IMR-90 (cell line): ENCODE data around the gene ZNHIT2. TPM values are rescaled to one million over a fixed set of nuclear protein-coding genes. Genes with fewer than 3 reads are reported as not detected.

Experiments
- microRNA-seq, 2 experiments: library from miRNA; stranded (forward) in 1 of 2; unstranded in 1 of 2; fragments of 10-50 nt in 1 of 2; fragments of <30 nt in 1 of 2; gene quantifications in 1 of 2; microRNA quantifications in 1 of 2; one replicate each; pipeline versions ENCODE3 to v1.1.0; 2013 to 2020; ENCODE audit not compliant: insufficient read depth in 1 of 2, insufficient read length in 1 of 2, unreplicated experiment in 1 of 2
- polyA plus RNA-seq, 3 experiments: library from polyadenylated mRNA; depleted of rRNA; stranded (reverse); fragments of >200 nt; gene quantifications; 2 replicates each; pipeline ENCODE4 v1.2.3, GENCODE V29; 2012; ENCODE audit warnings: low replicate concordance in 1 of 3
- small RNA-seq, 5 experiments: library from RNA; depleted of rRNA; stranded (forward); fragments of <200 nt; gene quantifications; one replicate each; pipeline ENCODE3, GENCODE V24; 2012
- total RNA-seq: library from RNA; depleted of rRNA; stranded (reverse); fragments of >200 nt; gene quantifications from 2 replicates; pipeline ENCODE4 v1.2.3, GENCODE V29; 2012; rRNA removed

Gene ZNHIT2
- total and polyA plus RNA-seq, 2 of the 4 experiments (the other 2 are of a cell fraction) = 3.9 to 5.9 TPM

Small RNA genes within 50 kb of the gene (microRNA-seq; reads per million reads assigned to microRNA genes)
- gene HIGD1AP10 (ENCODE audit: insufficient read depth, insufficient read length) (not detected), gene MIR6751 (ENCODE audit: unreplicated experiment) (not detected), gene PDCL2P2 (ENCODE audit: insufficient read depth, insufficient read length) (not detected), gene RNU2-23P (ENCODE audit: insufficient read depth, insufficient read length) (not detected)

Small RNA genes within 50 kb of the gene (small RNA-seq; reads per million reads assigned to genes)
- gene HIGD1AP10 (0 reads per million in 5 experiments), gene PDCL2P2 (0 reads per million in 5 experiments), gene RNU2-23P (0.73 to 102 (median 15.4) reads per million in 5 experiments)

Other genes starting within 250 kb of the ZNHIT2 start
- 107 and 125 TPM in 2 replicates for gene EHD1, start 239.1 kb downstream of the ZNHIT2 start, total RNA-seq
- gene EHD1, start 239.1 kb downstream of the ZNHIT2 start, polyA plus RNA-seq (2012; rRNA removed) = 209 and 216 TPM in 2 replicates
- gene ATG2A, start 200.5 kb downstream of the ZNHIT2 start, total RNA-seq = 3.2 and 3.6 TPM in 2 replicates
- gene ATG2A, start 200.5 kb downstream of the ZNHIT2 start, polyA plus RNA-seq (2012; rRNA removed) = 10.5 and 12.7 TPM in 2 replicates
- gene PPP2R5B, start 193.0 kb downstream of the ZNHIT2 start, total RNA-seq = 6.4 and 6.5 TPM in 2 replicates
- 23.5 and 23.6 TPM in 2 replicates for gene PPP2R5B, start 193.0 kb downstream of the ZNHIT2 start, polyA plus RNA-seq (2012; rRNA removed)
- gene GPHA2, start 181.8 kb downstream of the ZNHIT2 start, total RNA-seq = not detected in 2 replicates
- not detected in 2 replicates for gene GPHA2, start 181.8 kb downstream of the ZNHIT2 start, polyA plus RNA-seq (2012; rRNA removed)
- not detected in 2 replicates for gene MAJIN, start 145.6 kb downstream of the ZNHIT2 start, total RNA-seq
- gene MAJIN, start 145.6 kb downstream of the ZNHIT2 start, polyA plus RNA-seq (2012; rRNA removed) = not detected in 2 replicates
- gene BATF2, start 120.7 kb downstream of the ZNHIT2 start, total RNA-seq = 0.36 and 0.56 TPM in 2 replicates
- 1.2 and 1.6 TPM in 2 replicates for gene BATF2, start 120.7 kb downstream of the ZNHIT2 start, polyA plus RNA-seq (2012; rRNA removed)
- 46.4 and 48.9 TPM in 2 replicates for gene ARL2, start 103.5 kb downstream of the ZNHIT2 start, total RNA-seq
- gene ARL2, start 103.5 kb downstream of the ZNHIT2 start, polyA plus RNA-seq (2012; rRNA removed) = 152 and 168 TPM in 2 replicates
- gene SNX15, start 90.3 kb downstream of the ZNHIT2 start, total RNA-seq = 8.1 and 9.0 TPM in 2 replicates
- 15.2 and 16.3 TPM in 2 replicates for gene SNX15, start 90.3 kb downstream of the ZNHIT2 start, polyA plus RNA-seq (2012; rRNA removed)
- 2.8 and 2.9 TPM in 2 replicates for gene SAC3D1, start 76.5 kb downstream of the ZNHIT2 start, total RNA-seq
- 13.2 and 15.4 TPM in 2 replicates for gene SAC3D1, start 76.5 kb downstream of the ZNHIT2 start, polyA plus RNA-seq (2012; rRNA removed)
- 2.8 and 3.8 TPM in 2 replicates for gene NAALADL1, start 59.1 kb downstream of the ZNHIT2 start, total RNA-seq
- gene NAALADL1, start 59.1 kb downstream of the ZNHIT2 start, polyA plus RNA-seq (2012; rRNA removed) = 5.8 and 6.3 TPM in 2 replicates
- 9.1 and 10.0 TPM in 2 replicates for gene CDCA5, start 33.7 kb downstream of the ZNHIT2 start, total RNA-seq
- 14.0 and 14.9 TPM in 2 replicates for gene CDCA5, start 33.7 kb downstream of the ZNHIT2 start, polyA plus RNA-seq (2012; rRNA removed)
- 24.0 and 27.2 TPM in 2 replicates for gene ZFPL1, start 33.5 kb downstream of the ZNHIT2 start, total RNA-seq
- 67.5 and 75.6 TPM in 2 replicates for gene ZFPL1, start 33.5 kb downstream of the ZNHIT2 start, polyA plus RNA-seq (2012; rRNA removed)
- 82.5 and 113 TPM in 2 replicates for gene VPS51, start 21.5 kb downstream of the ZNHIT2 start, total RNA-seq
- gene VPS51, start 21.5 kb downstream of the ZNHIT2 start, polyA plus RNA-seq (2012; rRNA removed) = 56.3 and 71.2 TPM in 2 replicates
- 4.7 and 5.7 TPM in 2 replicates for gene TM7SF2, start 5.8 kb downstream of the ZNHIT2 start, total RNA-seq
- gene TM7SF2, start 5.8 kb downstream of the ZNHIT2 start, polyA plus RNA-seq (2012; rRNA removed) = 7.6 and 11.5 TPM in 2 replicates
- gene FAU, start 4.4 kb upstream of the ZNHIT2 start, total RNA-seq = 189 and 285 TPM in 2 replicates
- 652 and 804 TPM in 2 replicates for gene FAU, start 4.4 kb upstream of the ZNHIT2 start, polyA plus RNA-seq (2012; rRNA removed)
- 54.2 and 55.2 TPM in 2 replicates for gene MRPL49, start 4.6 kb upstream of the ZNHIT2 start, total RNA-seq
- gene MRPL49, start 4.6 kb upstream of the ZNHIT2 start, polyA plus RNA-seq (2012; rRNA removed) = 51.5 and 56.8 TPM in 2 replicates
- 8.3 and 9.5 TPM in 2 replicates for gene SYVN1, start 16.8 kb upstream of the ZNHIT2 start, total RNA-seq
- gene SYVN1, start 16.8 kb upstream of the ZNHIT2 start, polyA plus RNA-seq (2012; rRNA removed) = 45.7 and 52.9 TPM in 2 replicates
- gene SPDYC, start 52.5 kb upstream of the ZNHIT2 start, total RNA-seq = not detected in 2 replicates
- not detected in 2 replicates for gene SPDYC, start 52.5 kb upstream of the ZNHIT2 start, polyA plus RNA-seq (2012; rRNA removed)
- gene CAPN1, start 64.2 kb upstream of the ZNHIT2 start, total RNA-seq = 62.8 and 110 TPM in 2 replicates
- 182 and 263 TPM in 2 replicates for gene CAPN1, start 64.2 kb upstream of the ZNHIT2 start, polyA plus RNA-seq (2012; rRNA removed)
- gene POLA2, start 144.3 kb upstream of the ZNHIT2 start, total RNA-seq = 12.2 and 14.2 TPM in 2 replicates
- 17.3 and 19.9 TPM in 2 replicates for gene POLA2, start 144.3 kb upstream of the ZNHIT2 start, polyA plus RNA-seq (2012; rRNA removed)
- gene CDC42EP2, start 197.2 kb upstream of the ZNHIT2 start, total RNA-seq = 5.2 and 5.3 TPM in 2 replicates
- 27.5 and 31.3 TPM in 2 replicates for gene CDC42EP2, start 197.2 kb upstream of the ZNHIT2 start, polyA plus RNA-seq (2012; rRNA removed)
- gene DPF2, start 216.2 kb upstream of the ZNHIT2 start, total RNA-seq = 37.2 and 42.8 TPM in 2 replicates
- 54.3 and 62.5 TPM in 2 replicates for gene DPF2, start 216.2 kb upstream of the ZNHIT2 start, polyA plus RNA-seq (2012; rRNA removed)
- 0.28 TPM in 1 of 2 replicates, not detected in the other for gene TIGD3, start 237.1 kb upstream of the ZNHIT2 start, total RNA-seq
- gene TIGD3, start 237.1 kb upstream of the ZNHIT2 start, polyA plus RNA-seq (2012; rRNA removed) = 0.12 TPM in 1 of 2 replicates, not detected in the other